PC-3 (cell line): ENCODE results near the gene PATE3. TPM values are rescaled to one million over a fixed set of nuclear protein-coding genes. Genes with fewer than 3 reads are reported as not detected.

Experiments used
- ATAC-seq: fragments of 200-7000 bp; cut with Tn5 transposase; 2 replicates; pipeline ENCODE4 v1.9.1; 2020; ENCODE audit warnings: mild to moderate bottlenecking, moderate library complexity
- BruUV-seq: library from RNA; stranded (reverse); fragments of 400-500 nt; replicated peaks from 2 replicates; lab custom pipeline; 2021; lab: Mats Ljungman, UMichigan
- CTCF ChIA-PET: fragments of 300-600 bp; sonication (Branson Sonifier 250); formaldehyde crosslinking; loops from one replicate; lab custom pipeline; 2022; ENCODE audit warnings: antibody characterized with exemption; lab: Charles Lee
- POLR2A ChIA-PET: fragments of 300-600 bp; sonication (Branson Sonifier 250); formaldehyde crosslinking; loops from one replicate; lab custom pipeline; 2022; ENCODE audit warnings: antibody characterized with exemption; ENCODE audit not compliant: unreplicated experiment; lab: Charles Lee
- DNase-seq: peaks from one replicate; pipeline ENCODE4 v3.0.0-alpha.2; 2015
- H2AFZ ChIP-seq: fragments of 300-600 bp; sonication (generic); 2 replicates; pipeline ENCODE4 v1.6.0; 2016; ENCODE audit warnings: antibody characterized with exemption, low read length
- H3F3A ChIP-seq: fragments of 300-600 bp; sonication (generic); one replicate; pipeline ENCODE4 v1.6.0; 2017; ENCODE audit warnings: antibody characterized with exemption, low read length, control low read depth, mild to moderate bottlenecking; ENCODE audit not compliant: unreplicated experiment
- H3K27ac ChIP-seq: fragments of 300-600 bp; sonication (generic); 2 replicates; pipeline ENCODE4 v1.5.1; 2016; ENCODE audit warnings: mild to moderate bottlenecking, low read length
- H3K27me3 ChIP-seq: fragments of 300-600 bp; sonication (generic); 2 replicates; pipeline ENCODE4 v1.6.1; 2016; ENCODE audit warnings: low read length, mixed read lengths
- H3K36me3 ChIP-seq: fragments of 300-600 bp; sonication (generic); 2 replicates; pipeline ENCODE4 v1.6.1; 2016; ENCODE audit warnings: low read depth, mixed run types, low read length, mixed read lengths
- H3K4me1 ChIP-seq: fragments of 300-600 bp; sonication (generic); 2 replicates; pipeline ENCODE4 v1.5.1; 2016; ENCODE audit warnings: low read length; ENCODE audit not compliant: insufficient read depth
- H3K4me2 ChIP-seq: fragments of 300-600 bp; sonication (generic); 2 replicates; pipeline ENCODE4 v1.6.0; 2016; ENCODE audit warnings: low read length
- H3K4me3 ChIP-seq: fragments of 300-600 bp; sonication (generic); 2 replicates; pipeline ENCODE4 v1.5.1; 2016; ENCODE audit warnings: mild to moderate bottlenecking, low read length, mixed read lengths
- H3K79me2 ChIP-seq: fragments of 300-600 bp; sonication (generic); 2 replicates; pipeline ENCODE4 v1.6.1; 2017; ENCODE audit warnings: low read length, mixed read lengths
- H3K9ac ChIP-seq: fragments of 300-600 bp; sonication (generic); 2 replicates; pipeline ENCODE4 v1.6.0; 2016; ENCODE audit warnings: mild to moderate bottlenecking, low read length
- H3K9me2 ChIP-seq: fragments of 300-600 bp; sonication (generic); replicated peaks from 2 replicates; pipeline ENCODE4 v1.6.1; 2016; ENCODE audit warnings: mixed run types, low read length, mixed read lengths
- H3K9me3 ChIP-seq: fragments of 300-600 bp; sonication (generic); 2 replicates; pipeline ENCODE4 v1.6.1; 2016; ENCODE audit warnings: low read length, mixed read lengths
- H4K20me1 ChIP-seq: fragments of 300-600 bp; sonication (generic); 2 replicates; pipeline ENCODE4 v1.6.1; 2016; ENCODE audit warnings: low read length, mixed read lengths
- CTCF ChIP-seq: fragments of 300-600 bp; sonication (generic); conservative IDR thresholded peaks from 2 replicates; pipeline ENCODE4 v1.5.1; 2017; ENCODE audit warnings: antibody characterized with exemption, low read depth, mild to moderate bottlenecking, low read length
- EZH2 ChIP-seq: fragments of 300-600 bp; sonication (generic); IDR thresholded peaks from one replicate; pipeline ENCODE4 v1.6.1; 2017; ENCODE audit warnings: antibody characterized with exemption, mild to moderate bottlenecking, low read length; ENCODE audit not compliant: unreplicated experiment
- EZH2phosphoT487 ChIP-seq: fragments of 300-600 bp; sonication (generic); IDR thresholded peaks from 2 replicates; pipeline ENCODE4 v1.6.1; 2018; ENCODE audit warnings: mild to moderate bottlenecking, antibody characterized with exemption, low read length, borderline replicate concordance
- intact Hi-C: fragments of 100-400 bp; cut with micrococcal nuclease; formaldehyde crosslinking; loops from 2 replicates; pipeline ENCODE4 v1.9.0; 2023
- total RNA-seq: library from RNA; depleted of rRNA; stranded (reverse); fragments of >200 nt; gene quantifications from 2 replicates; pipeline ENCODE4 v1.2.3, GENCODE V29; 2014

The PATE3 gene
- total RNA-seq, 1 experiment from 2014 or later, result not detected

GRCh38 chr11:125766251-125766650, 21.7 kb upstream of the PATE3 start:
- ATAC-seq (no peak), DNase-seq (no peak)
- H3K27me3 ChIP-seq, result peaks cover 64% of the 10 kb centered on the region
- no peak overlapping the region for H2AFZ ChIP-seq
- H3K36me3 ChIP-seq, result no peaks in the 10 kb centered on the region
- no peaks in the 10 kb centered on the region for H3K9me3 ChIP-seq
- no peak overlapping the region for H3K4me3 ChIP-seq
- CTCF ChIA-PET, result no interaction called here
- no peaks in the 10 kb centered on the region for H3K79me2 ChIP-seq
- H3K27ac ChIP-seq, result no peak overlapping the region
- no peaks in the 10 kb centered on the region for H3F3A ChIP-seq
- intact Hi-C loops, result no loop called here
- H3K4me2 ChIP-seq, result no peak overlapping the region
- no peaks in the 10 kb centered on the region for H3K9me2 ChIP-seq
- POLR2A ChIA-PET, result no interaction called here
- TF ChIP-seq EZH2phosphoT487, result no peak
- no peak for TF ChIP-seq CTCF
- TF ChIP-seq EZH2, result no peak
- no TSS peak for BruUV-seq
- no peaks in the 10 kb centered on the region for H3K4me1 ChIP-seq
- H4K20me1 ChIP-seq, result no peaks in the 10 kb centered on the region
- H3K9ac ChIP-seq, result no peak overlapping the region

- DNase-seq, result no peak
- CTCF ChIA-PET, result no interaction called here
- TF ChIP-seq CTCF (no peak), EZH2phosphoT487 (no peak), EZH2 (no peak)
Observed at GRCh38 chr11:125768336-125769046, 19.4 kb upstream of the PATE3 start.

GRCh38 chr11:125770583-125770982, 17.3 kb upstream of the PATE3 start:
- intact Hi-C loops, result no loop called here
- TF ChIP-seq CTCF, result no peak
- no peak for TF ChIP-seq EZH2phosphoT487
- no peak for TF ChIP-seq EZH2
- BruUV-seq, result no TSS peak
- H3K9ac ChIP-seq, result no peak overlapping the region
- no peaks in the 10 kb centered on the region for H3F3A ChIP-seq
- H3K4me2 ChIP-seq, result no peak overlapping the region
- no peaks in the 10 kb centered on the region for H3K36me3 ChIP-seq
- H3K4me1 ChIP-seq, result no peaks in the 10 kb centered on the region
- H3K27me3 ChIP-seq, result peaks cover 56% of the 10 kb centered on the region
- H3K27ac ChIP-seq, result no peak overlapping the region
- ATAC-seq, result no peak
- H2AFZ ChIP-seq, result no peak overlapping the region
- no peak for DNase-seq
- H3K79me2 ChIP-seq, result no peaks in the 10 kb centered on the region
- ChIA-PET CTCF (no interaction called here), POLR2A (no interaction called here)
- H3K9me3 ChIP-seq, result no peaks in the 10 kb centered on the region
- no peaks in the 10 kb centered on the region for H3K9me2 ChIP-seq
- H4K20me1 ChIP-seq, result no peaks in the 10 kb centered on the region
- H3K4me3 ChIP-seq, result no peak overlapping the region

More at GRCh38 chr11:125768336-125769046, 19.4 kb upstream of the PATE3 start:
- H3F3A ChIP-seq, result no peaks in the 10 kb centered on the region
- intact Hi-C loops, result no loop called here
- H3K4me2 ChIP-seq, result no peak overlapping the region
- H2AFZ ChIP-seq, result no peak overlapping the region
- no peaks in the 10 kb centered on the region for H4K20me1 ChIP-seq
- H3K9me3 ChIP-seq, result no peaks in the 10 kb centered on the region
- H3K79me2 ChIP-seq, result no peaks in the 10 kb centered on the region
- H3K4me3 ChIP-seq, result no peak overlapping the region
- POLR2A ChIA-PET, result no interaction called here
- no peak overlapping the region for H3K9ac ChIP-seq
- no peak for ATAC-seq
- H3K4me1 ChIP-seq, result no peaks in the 10 kb centered on the region
- no TSS peak for BruUV-seq
- no peak overlapping the region for H3K27ac ChIP-seq
- no peaks in the 10 kb centered on the region for H3K36me3 ChIP-seq
- no peaks in the 10 kb centered on the region for H3K9me2 ChIP-seq
- peaks cover 72% of the 10 kb centered on the region for H3K27me3 ChIP-seq
